Spleen (tissue), 7 donors: ENCODE results near the gene AOAH.

Source experiments
- CTCF ChIP-seq, 11 experiments: fragments of 200-600 bp in 7 of 11; fragments of 450-650 bp in 4 of 11; sonication (generic) in 4 of 11; IDR thresholded peaks in 8 of 11; conservative IDR thresholded peaks in 3 of 11; 1 replicate in 7 of 11; 2 replicates in 4 of 11; pipeline versions ENCODE4 v1.4.0 to v1.8.0; 2016 to 2021; ENCODE audit warnings: antibody characterized with exemption in 11 of 11, inconsistent platforms in 4 of 11, mild to moderate bottlenecking in 1 of 11
- POLR2A ChIP-seq, 3 donors: fragments of 450-650 bp; IDR thresholded peaks; one replicate each; pipeline ENCODE4 v1.5.1; 2017; ENCODE audit warnings: antibody characterized with exemption in 3 of 3, mild to moderate bottlenecking in 1 of 3
- POLR2AphosphoS5 ChIP-seq, 3 donors: sonication (generic); formaldehyde crosslinking; IDR thresholded peaks; one replicate each; pipeline ENCODE4 v1.5.1; 2017; ENCODE audit warnings: antibody characterized with exemption in 3 of 3
- donor health status: DM: no; HTN: no; CAD: no; lungs with moderate emphysema.
- donor health status: DM: no; HTN: no; CAD: no.
- donor health status: DM: no; HTN: no; CAD: no.

- TF ChIP-seq CTCF (IDR thresholded peaks at IDR 0.05 in 8 of 11, conservative IDR thresholded peaks at IDR 0.05 in 3 of 11) (no peak), POLR2AphosphoS5 (IDR thresholded peaks at IDR 0.05) (no peak), POLR2A (IDR thresholded peaks at IDR 0.05) (no peak)
Observed at GRCh38 chr7:36734731-36735130, 10.4 kb upstream of the AOAH start.
